Measurements from ENCODE around the gene OSBPL1A.

Gene OSBPL1A

DNA sequence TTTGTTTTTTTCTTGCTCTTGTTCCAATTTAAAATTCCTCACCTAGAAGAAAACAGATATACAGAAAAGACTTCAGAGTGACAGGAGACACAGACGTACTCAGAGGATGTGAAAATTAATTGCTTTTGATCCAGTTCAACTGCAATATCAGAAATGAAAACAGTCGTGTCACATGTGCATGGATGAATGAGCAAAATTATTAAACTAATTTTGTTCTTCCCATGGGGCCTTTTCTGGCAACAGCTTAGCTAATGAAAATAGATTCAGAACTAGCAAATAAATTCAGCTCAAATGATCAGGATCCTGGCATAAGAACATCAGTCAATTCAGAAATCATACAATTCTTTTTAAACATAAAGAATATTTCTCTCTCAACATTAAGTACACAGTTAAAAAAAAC is 158.3 kb downstream of the OSBPL1A start:
- Histone ChIP-seq H3K27me3 (replicated peaks; ENCODE audit: control insufficient read depth, insufficient read depth, low read length) (peaks cover 2% of the 10 kb centered on the region), H3K4me3 (replicated peaks; ENCODE audit: low read depth, low read length) (no peak overlapping the region), H3K36me3 (ENCODE audit: control insufficient read depth, insufficient read depth, low read length) (no peaks in the 10 kb centered on the region)
- TF ChIP-seq, protein P1, sequence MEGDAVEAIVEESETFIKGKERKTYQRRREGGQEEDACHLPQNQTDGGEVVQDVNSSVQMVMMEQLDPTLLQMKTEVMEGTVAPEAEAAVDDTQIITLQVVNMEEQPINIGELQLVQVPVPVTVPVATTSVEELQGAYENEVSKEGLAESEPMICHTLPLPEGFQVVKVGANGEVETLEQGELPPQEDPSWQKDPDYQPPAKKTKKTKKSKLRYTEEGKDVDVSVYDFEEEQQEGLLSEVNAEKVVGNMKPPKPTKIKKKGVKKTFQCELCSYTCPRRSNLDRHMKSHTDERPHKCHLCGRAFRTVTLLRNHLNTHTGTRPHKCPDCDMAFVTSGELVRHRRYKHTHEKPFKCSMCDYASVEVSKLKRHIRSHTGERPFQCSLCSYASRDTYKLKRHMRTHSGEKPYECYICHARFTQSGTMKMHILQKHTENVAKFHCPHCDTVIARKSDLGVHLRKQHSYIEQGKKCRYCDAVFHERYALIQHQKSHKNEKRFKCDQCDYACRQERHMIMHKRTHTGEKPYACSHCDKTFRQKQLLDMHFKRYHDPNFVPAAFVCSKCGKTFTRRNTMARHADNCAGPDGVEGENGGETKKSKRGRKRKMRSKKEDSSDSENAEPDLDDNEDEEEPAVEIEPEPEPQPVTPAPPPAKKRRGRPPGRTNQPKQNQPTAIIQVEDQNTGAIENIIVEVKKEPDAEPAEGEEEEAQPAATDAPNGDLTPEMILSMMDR (IDR thresholded peaks at IDR 0.05; ENCODE audit: insufficient read depth, low read length, poor library complexity, severe bottlenecking): no peak
- no peak for DNase-seq (ENCODE audit: extremely low read depth, insufficient read length)

DNA sequence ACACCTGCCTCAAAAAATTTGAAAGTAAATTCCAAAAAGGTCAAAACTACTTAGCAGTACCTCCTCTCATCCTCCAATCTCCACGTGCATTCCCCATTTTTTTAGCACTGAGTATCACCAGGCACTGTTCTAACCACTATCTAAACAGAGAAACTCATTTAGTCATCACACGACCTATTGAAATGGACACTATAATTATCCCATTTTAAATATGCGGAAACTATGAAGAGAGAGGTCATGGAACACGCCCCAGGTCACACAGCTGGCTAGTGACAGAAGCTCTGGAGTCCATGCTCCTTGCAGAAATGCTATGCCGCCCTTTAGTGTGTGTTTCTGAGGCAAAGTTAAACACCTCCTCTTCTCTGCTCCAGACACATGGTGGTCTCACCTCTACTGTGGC is 159.2 kb downstream of the OSBPL1A start:
- no peaks in the 10 kb centered on the region for H3K36me3 ChIP-seq (ENCODE audit: control insufficient read depth, insufficient read depth, low read length)
- DNase-seq (ENCODE audit: extremely low read depth, insufficient read length): no peak
- no peak overlapping the region for H3K4me3 ChIP-seq (replicated peaks; ENCODE audit: low read depth, low read length)
- H3K27me3 ChIP-seq (replicated peaks; ENCODE audit: control insufficient read depth, insufficient read depth, low read length): peaks cover 2% of the 10 kb centered on the region
- TF ChIP-seq, protein P1 (IDR thresholded peaks at IDR 0.05; ENCODE audit: insufficient read depth, low read length, poor library complexity, severe bottlenecking): no peak

DNA sequence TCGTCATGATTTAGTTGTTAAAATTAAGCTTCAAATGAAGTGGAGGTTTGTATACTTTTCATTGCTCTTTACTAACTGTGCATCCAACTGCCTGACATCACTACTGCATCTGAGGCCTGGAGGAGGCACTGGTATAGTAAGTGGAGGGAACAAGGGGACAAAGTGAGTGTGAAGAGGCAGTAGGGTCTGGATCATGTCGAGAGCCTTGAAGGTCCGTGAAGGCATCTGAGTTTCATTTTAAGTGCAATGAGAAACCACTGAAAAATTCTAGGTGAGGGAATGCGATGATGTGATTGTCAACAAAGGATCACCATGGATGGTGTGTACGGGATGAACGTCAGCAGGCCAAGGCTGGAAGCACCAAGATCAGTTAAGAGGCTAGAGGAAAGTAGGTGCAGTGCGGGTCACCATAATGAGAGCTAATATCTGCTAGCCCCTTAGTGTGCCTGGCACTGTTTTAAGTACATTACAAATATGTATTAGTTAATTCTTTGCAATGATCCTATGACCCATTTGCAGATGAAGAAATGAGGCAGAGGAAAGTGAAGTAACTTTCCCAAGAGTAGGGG is 162.7 kb downstream of the OSBPL1A start:
- DNase-seq (ENCODE audit: extremely low read depth, insufficient read length): no peak
- TF ChIP-seq, protein P1 (IDR thresholded peaks at IDR 0.05; ENCODE audit: insufficient read depth, low read length, poor library complexity, severe bottlenecking): no peak
- Histone ChIP-seq H3K27me3 (replicated peaks; ENCODE audit: control insufficient read depth, insufficient read depth, low read length) (peaks cover 2% of the 10 kb centered on the region), H3K4me3 (replicated peaks; ENCODE audit: low read depth, low read length) (no peak overlapping the region), H3K36me3 (ENCODE audit: control insufficient read depth, insufficient read depth, low read length) (no peaks in the 10 kb centered on the region)

DNA sequence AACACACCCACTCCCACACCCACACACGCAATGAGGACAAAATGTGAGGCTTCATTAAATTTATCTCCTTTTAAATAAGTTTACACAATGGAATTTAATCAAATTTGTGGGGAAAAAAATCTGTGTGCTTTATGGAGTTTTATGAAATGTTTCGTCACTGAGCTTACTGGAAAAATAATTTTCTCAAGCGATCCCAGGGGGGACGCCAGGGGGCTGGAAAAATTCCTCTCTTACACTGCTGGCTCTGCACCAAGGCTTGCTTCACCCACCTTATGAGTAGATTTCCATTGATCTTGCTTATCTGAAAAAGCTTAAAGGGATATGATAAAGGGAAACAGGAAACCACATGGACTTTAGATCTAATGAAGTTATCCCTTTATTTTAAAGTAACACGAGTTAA is 163.3 kb downstream of the OSBPL1A start:
- DNase-seq (ENCODE audit: extremely low read depth, insufficient read length): no peak
- TF ChIP-seq, protein P1 (IDR thresholded peaks at IDR 0.05; ENCODE audit: insufficient read depth, low read length, poor library complexity, severe bottlenecking): no peak

GRCh38 chr18:24232800-24233199 is 164.8 kb downstream of the OSBPL1A start:
- H3K36me3 ChIP-seq (ENCODE audit: control insufficient read depth, insufficient read depth, low read length): no peaks in the 10 kb centered on the region
- no peak overlapping the region for H3K4me3 ChIP-seq (replicated peaks; ENCODE audit: low read depth, low read length)
- H3K27me3 ChIP-seq (replicated peaks; ENCODE audit: control insufficient read depth, insufficient read depth, low read length): peaks cover 2% of the 10 kb centered on the region
- no peak for DNase-seq (ENCODE audit: extremely low read depth, insufficient read length)
- TF ChIP-seq, protein P1 (IDR thresholded peaks at IDR 0.05; ENCODE audit: insufficient read depth, low read length, poor library complexity, severe bottlenecking): no peak

More for the DNA sequence above, 163.3 kb downstream of the OSBPL1A start:
- H3K4me3 ChIP-seq (replicated peaks; ENCODE audit: low read depth, low read length): no peak overlapping the region
- H3K36me3 ChIP-seq (ENCODE audit: control insufficient read depth, insufficient read depth, low read length): no peaks in the 10 kb centered on the region
- H3K27me3 ChIP-seq (replicated peaks; ENCODE audit: control insufficient read depth, insufficient read depth, low read length): peaks cover 2% of the 10 kb centered on the region
